CMK (cell line): ENCODE measurements around the gene LPP.

Experiments
- DNase-seq: peaks from one replicate; pipeline ENCODE4 v3.0.0-alpha.2; 2010; ENCODE audit warnings: low read depth

The LPP gene

DNA sequence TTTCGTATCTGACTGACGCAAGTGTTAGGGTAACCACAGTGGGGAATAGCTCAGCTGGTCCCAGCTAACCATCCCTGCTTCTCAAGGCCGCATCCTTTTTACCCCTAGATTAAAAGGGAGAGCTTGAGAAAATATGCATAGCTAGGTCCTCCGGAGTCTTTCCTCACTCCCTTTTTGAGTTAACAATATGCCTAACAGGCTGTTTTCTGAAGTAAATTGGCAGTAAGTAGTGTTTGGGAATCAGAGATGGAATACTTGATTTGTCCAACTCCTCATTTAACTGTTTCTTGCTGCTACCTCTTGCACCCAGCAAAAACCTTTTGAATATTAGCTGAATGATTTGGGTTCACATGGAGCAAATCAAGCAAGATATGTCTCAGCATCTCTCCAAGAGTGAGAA lies 326.1 kb downstream of the LPP start:
- DNase-seq: no peak

GRCh38 chr3:188482929-188483328 lies 329.0 kb downstream of the LPP start:
- no peak for DNase-seq

GRCh38 chr3:188486126-188486525 lies 332.2 kb downstream of the LPP start:
- DNase-seq: no peak

DNA sequence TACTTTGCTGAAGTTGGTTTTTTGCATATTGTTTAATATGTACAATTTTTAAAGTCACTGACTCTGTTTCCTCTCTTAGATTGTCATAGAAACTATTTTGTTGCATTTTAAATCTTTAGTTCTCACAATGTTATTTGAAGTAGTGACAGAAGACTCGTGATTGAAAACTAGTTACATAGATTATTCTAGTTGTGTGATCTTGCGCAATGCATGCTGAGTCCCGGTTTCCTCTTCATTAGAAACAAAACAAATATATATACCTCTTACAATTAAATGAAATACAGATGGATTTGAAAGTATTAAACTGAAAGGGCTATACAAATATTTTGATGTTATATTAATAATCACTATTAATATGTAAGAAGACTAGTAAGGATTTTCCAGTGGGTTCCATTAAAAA lies 333.0 kb downstream of the LPP start:
- DNase-seq: no peak

GRCh38 chr3:188487652-188488051 lies 333.7 kb downstream of the LPP start:
- no peak for DNase-seq

GRCh38 chr3:188488801-188489200 lies 334.8 kb downstream of the LPP start:
- DNase-seq: no peak

DNA sequence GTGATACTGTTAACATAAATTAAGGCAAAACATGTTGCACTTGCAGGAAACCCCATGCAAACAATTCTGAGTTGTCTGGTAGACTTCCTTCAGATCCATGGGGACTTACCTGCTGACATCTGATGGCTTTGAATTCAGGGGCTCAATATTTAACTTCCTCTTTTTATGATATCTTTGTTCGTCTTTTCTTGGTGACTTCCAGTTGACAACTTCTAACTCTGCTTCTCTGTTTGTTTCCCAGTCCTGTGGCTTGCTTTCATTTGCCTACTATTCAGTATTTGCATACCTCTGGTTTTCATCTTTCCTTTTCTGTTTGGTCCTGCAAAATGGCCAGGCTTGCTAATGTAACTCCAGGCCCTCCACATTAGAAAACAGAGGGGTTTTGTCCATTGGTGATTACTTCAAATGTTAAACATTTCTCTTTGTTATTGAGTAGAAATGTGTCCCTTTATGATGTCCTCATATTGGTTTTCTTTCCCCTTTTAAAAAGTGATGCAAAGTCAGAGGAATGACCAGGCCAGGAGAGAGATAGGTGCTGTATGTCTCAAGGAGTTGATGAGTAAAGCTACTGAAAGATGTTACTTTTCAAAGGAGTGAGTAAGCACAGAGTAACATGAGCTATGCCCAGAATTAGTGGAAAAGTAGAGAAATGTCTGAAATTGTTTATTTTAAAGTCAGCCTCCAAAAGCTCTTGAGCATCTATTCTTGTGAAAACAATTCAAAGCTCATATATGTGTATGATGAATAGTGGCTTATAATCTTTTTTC lies 335.9 kb downstream of the LPP start:
- DNase-seq: no peak

GRCh38 chr3:188490416-188490815 lies 336.5 kb downstream of the LPP start:
- no peak for DNase-seq

DNA sequence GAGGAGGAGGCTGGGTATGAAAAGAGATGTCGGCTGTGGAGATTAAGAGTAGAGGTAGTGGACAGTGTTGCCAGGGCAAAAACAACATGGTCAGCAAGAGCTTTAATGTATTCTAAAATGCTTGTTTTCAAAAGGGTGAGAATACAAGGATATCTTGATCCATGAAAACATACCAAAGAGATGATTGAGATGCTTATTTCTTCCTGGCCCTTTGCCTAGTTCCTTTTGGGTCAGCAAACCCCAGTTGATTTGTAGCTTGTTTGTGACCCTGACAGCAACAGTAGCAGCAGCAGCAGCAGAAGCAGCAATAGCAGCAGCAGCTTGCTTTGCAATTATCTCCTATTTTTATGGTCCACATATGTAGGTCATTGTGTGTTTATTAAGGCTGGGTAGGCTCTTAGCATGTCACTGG lies 337.3 kb downstream of the LPP start:
- DNase-seq: no peak

- DNase-seq: no peak
Measured at GRCh38 chr3:188496390-188496789, 342.4 kb downstream of the LPP start.

GRCh38 chr3:188497021-188497420 lies 343.1 kb downstream of the LPP start:
- no peak for DNase-seq

GRCh38 chr3:188503647-188504046 lies 349.7 kb downstream of the LPP start:
- no peak for DNase-seq

- no peak for DNase-seq
Measured at GRCh38 chr3:188505151-188505550, 351.2 kb downstream of the LPP start.

GRCh38 chr3:188505911-188506310 lies 352.0 kb downstream of the LPP start:
- no peak for DNase-seq

DNA sequence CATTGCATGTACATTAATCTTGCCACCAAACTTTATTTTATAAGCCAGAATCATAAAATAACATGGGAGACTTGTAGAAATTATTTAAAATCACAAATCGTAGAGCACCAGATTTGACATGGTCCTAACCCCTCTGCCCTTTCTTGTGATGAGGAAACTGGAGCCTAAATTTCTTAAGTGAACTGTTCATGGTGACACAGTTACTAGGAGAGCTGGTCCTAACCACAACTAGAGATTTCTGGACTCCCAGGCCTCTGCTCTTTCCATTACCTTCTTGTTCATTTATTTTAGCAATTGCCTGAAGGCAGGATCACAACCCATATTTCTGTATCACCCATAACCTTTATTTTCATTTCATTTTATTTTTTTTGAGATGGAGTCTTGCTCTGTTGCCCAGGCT lies 352.5 kb downstream of the LPP start:
- DNase-seq: no peak

DNA sequence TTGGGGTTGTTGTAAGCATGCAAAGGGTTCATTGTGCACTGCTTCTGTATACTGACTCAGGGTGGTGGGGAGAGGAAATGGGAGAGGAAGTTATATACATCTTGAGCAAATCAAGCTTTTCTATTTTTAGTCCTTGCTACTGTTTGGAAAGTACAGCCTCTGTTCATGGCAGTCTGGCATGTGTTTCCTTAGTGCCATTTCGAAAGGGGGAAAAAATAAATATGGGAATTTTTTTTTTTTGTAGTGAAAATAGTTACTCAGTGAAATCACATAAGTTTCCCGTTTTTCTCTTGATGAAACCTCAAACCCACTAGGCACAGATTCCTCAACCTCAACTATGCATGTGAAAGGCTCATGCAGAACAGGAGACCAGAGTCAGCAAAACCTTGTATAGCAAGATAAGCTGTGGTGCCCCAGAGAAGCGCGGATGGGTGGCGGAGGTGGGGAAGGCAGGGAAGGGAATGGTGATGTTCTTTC lies 353.3 kb downstream of the LPP start:
- no peak for DNase-seq

DNA sequence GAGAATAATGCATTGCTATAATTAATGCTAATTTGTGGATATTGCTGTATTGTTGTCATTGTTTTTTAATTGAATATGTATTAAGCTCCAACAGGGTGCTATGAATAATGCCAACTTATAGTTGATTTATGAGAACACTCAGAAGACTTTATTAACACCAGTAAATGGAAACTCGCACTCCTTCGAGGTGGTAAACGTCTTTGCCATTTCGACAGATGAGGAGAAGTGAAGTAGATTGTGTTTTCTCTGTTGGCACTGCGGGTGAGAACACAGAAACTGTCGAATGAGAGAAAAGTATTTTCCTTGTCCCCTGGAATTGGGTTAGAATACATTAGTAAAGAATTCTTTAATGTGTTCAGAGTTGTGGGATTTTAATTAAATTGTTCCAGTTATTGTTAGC lies 354.5 kb downstream of the LPP start:
- DNase-seq: no peak

DNA sequence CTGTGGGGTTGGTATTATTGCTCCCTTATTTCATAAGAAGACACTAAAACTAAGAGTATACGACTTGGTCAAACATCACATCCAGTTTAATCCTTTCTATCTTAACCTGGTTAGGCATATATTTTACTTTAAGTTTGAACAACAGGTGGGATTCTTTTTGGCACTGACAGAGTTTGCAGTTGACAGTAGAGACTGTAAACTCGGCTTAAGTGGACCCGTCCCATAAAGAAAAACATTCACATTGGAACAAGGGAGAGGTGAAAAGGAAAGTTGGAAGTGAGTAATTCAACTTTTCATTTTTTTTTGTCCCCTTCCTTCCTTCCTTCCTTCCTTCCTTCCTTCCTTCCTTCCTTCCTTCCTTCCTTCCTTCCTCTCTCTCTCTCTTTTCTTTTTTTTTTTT lies 355.4 kb downstream of the LPP start:
- DNase-seq: no peak

GRCh38 chr3:188510366-188510765 lies 356.4 kb downstream of the LPP start:
- DNase-seq: no peak

DNA sequence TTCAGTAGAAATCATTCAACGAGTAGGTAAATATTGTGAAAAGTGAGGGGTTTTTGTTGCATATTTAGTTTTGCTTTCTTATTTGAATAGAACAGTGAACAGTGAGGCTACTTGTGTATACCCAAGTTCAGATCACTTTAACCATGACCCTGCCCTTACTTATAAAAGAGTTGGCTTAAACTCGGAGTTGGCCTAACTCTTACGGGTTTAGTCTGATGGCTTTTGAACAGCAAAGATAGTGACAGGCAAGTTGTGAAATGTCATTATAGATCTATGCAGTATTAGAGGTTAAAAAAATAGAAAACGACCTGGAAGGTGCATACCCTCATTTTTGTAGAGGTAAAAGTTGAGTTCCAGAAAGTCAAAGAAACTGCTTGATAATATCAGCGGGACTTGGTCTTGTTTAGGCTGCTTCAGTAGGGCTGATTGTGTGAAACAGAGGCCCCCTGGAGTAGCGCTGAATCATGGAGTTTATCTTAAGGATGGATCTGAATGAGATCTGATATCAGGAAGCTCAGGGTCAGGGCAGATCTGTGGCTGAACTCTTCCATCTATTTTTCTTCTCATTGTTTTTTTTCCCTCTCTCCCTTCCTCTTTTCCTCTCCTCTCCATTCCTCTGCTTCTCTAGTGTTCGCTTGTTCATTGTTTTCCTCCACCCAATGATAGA lies 359.8 kb downstream of the LPP start:
- DNase-seq: no peak

GRCh38 chr3:188516515-188516914 lies 362.6 kb downstream of the LPP start:
- DNase-seq: no peak

GRCh38 chr3:188518416-188518815 lies 364.5 kb downstream of the LPP start:
- DNase-seq: no peak

GRCh38 chr3:188518835-188519452 lies 365.0 kb downstream of the LPP start:
- no peak for DNase-seq
